Activated naive CD8-positive, alpha-beta T cell treated with anti-CD3 and anti-CD28 coated beads, Interleukin-2, amount 50 U/mL, for 16 hours (primary cell): Measurements from ENCODE around the gene RAB27B.

Experiments used
- DNase-seq: peaks from one replicate; pipeline ENCODE4 v3.0.0-alpha.2; 2020; ENCODE audit warnings: low read depth, low spot score

RAB27B gene

GRCh38 chr18:54910161-54910919, 82.1 kb downstream of the RAB27B start:
- DNase-seq: no peak

- DNase-seq: no peak
Measured at GRCh38 chr18:54911551-54911950, 83.3 kb downstream of the RAB27B start.

GRCh38 chr18:54914816-54915215, 86.5 kb downstream of the RAB27B start:
- no peak for DNase-seq

- no peak for DNase-seq
Measured at GRCh38 chr18:54916507-54916906, 88.2 kb downstream of the RAB27B start.

GRCh38 chr18:54918060-54918459, 89.8 kb downstream of the RAB27B start:
- DNase-seq: no peak

GRCh38 chr18:54919412-54919811, 91.1 kb downstream of the RAB27B start:
- DNase-seq: no peak

- DNase-seq: no peak
Measured at GRCh38 chr18:54923339-54923956, 95.2 kb downstream of the RAB27B start.

- no peak for DNase-seq
Measured at GRCh38 chr18:54924948-54925347, 96.7 kb downstream of the RAB27B start.

- no peak for DNase-seq
Measured at GRCh38 chr18:54926593-54927325, 98.5 kb downstream of the RAB27B start.

- DNase-seq: no peak
Measured at GRCh38 chr18:54928236-54928635, 100.0 kb downstream of the RAB27B start.

GRCh38 chr18:54931152-54931551, 102.9 kb downstream of the RAB27B start:
- DNase-seq: no peak

- no peak for DNase-seq
Measured at GRCh38 chr18:54932472-54932871, 104.2 kb downstream of the RAB27B start.

GRCh38 chr18:54938506-54938905, 110.2 kb downstream of the RAB27B start:
- no peak for DNase-seq

GRCh38 chr18:54939361-54939917, 111.2 kb downstream of the RAB27B start:
- no peak for DNase-seq

GRCh38 chr18:54942144-54942543, 113.9 kb downstream of the RAB27B start:
- DNase-seq: no peak

- DNase-seq: no peak
Measured at GRCh38 chr18:54942569-54942968, 114.3 kb downstream of the RAB27B start.
